Kidney capillary endothelial cell (primary cell): ENCODE results near the gene DRG1.
"Not testable (repeated sequence)": the region's sequence is repeated elsewhere in the genome, so short reads cannot be mapped to it uniquely, and the experiment has no call there.

Experiments
- DNase-seq: peaks from one replicate; pipeline ENCODE4 v3.0.0-alpha.2; 2018; ENCODE audit warnings: low spot score

Gene DRG1

GRCh38 chr22:31399211-31400022 is at the start of gene DRG1:
TSS of gene DRG1 (plus strand) at chr22:31399604. CDS start at chr22:31399684, 80 bp downstream.
- DNase-seq = peak; percentile 92

GRCh38 chr22:31349960-31350359 is 49.4 kb upstream of the DRG1 start:
- DNase-seq = no peak

- DNase-seq = no peak
These were observed 49.0 kb upstream of the DRG1 start for GRCh38 chr22:31350410-31350863.

- DNase-seq = no peak
These were observed 44.9 kb upstream of the DRG1 start for GRCh38 chr22:31354515-31354914.

GRCh38 chr22:31360029-31360428 is 39.4 kb upstream of the DRG1 start:
- no peak for DNase-seq

GRCh38 chr22:31361743-31362142 is 37.7 kb upstream of the DRG1 start:
- DNase-seq = no peak

- DNase-seq = no peak
These were observed 35.4 kb upstream of the DRG1 start for GRCh38 chr22:31363885-31364465.

GRCh38 chr22:31367426-31367825 is 32.0 kb upstream of the DRG1 start:
- DNase-seq = no peak

- DNase-seq = no peak
These were observed 21.8 kb upstream of the DRG1 start for GRCh38 chr22:31377612-31378011.

GRCh38 chr22:31378123-31378522 is 21.3 kb upstream of the DRG1 start:
- no peak for DNase-seq

GRCh38 chr22:31378651-31379050 is 20.8 kb upstream of the DRG1 start:
- DNase-seq = not testable (repeated sequence)

- DNase-seq = no peak
These were observed 5.5 kb upstream of the DRG1 start for GRCh38 chr22:31393893-31394292.

GRCh38 chr22:31394326-31394725 is 5.1 kb upstream of the DRG1 start:
- DNase-seq = no peak

- no peak for DNase-seq
These were observed 1.2 kb upstream of the DRG1 start for GRCh38 chr22:31398231-31398630.

- no peak for DNase-seq
These were observed 606 bp downstream of the DRG1 start for GRCh38 chr22:31400023-31400397.

GRCh38 chr22:31402350-31402749 is 2.9 kb downstream of the DRG1 start:
- not testable (repeated sequence) for DNase-seq

GRCh38 chr22:31425331-31426050 is 26.1 kb downstream of the DRG1 start:
- DNase-seq = peak; percentile 48

GRCh38 chr22:31431950-31432349 is 32.5 kb downstream of the DRG1 start:
- no peak for DNase-seq

GRCh38 chr22:31436132-31436531 is 36.7 kb downstream of the DRG1 start:
- DNase-seq = no peak

- no peak for DNase-seq
These were observed 40.4 kb downstream of the DRG1 start for GRCh38 chr22:31439808-31440207.

GRCh38 chr22:31440681-31441080 is 41.3 kb downstream of the DRG1 start:
- DNase-seq = no peak

GRCh38 chr22:31441652-31442051 is 42.2 kb downstream of the DRG1 start:
- no peak for DNase-seq
